ENCODE results near the gene EHD1. TPM values are rescaled to one million over a fixed set of nuclear protein-coding genes. Genes with fewer than 3 reads are reported as not detected.

The EHD1 gene
- total and polyA plus RNA-seq, 9 of the 15 experiments (the other 6 are each of a cell fraction or from before 2014, with no cell fraction given) = 0.46 to 65.0 (median 16.4) TPM

GRCh38 chr11:64923944-64924909 is 45.8 kb upstream of the EHD1 start, which contains the start of gene PPP2R5B (continued):
- TF ChIP-seq DMBX1 (CRISPR knock-in tag; IDR thresholded peaks at IDR 0.05; ENCODE audit: borderline replicate concordance) (0 out of 2 replicates have a peak, but pooled peaks have one; percentile 33), JUND (IDR thresholded peaks at IDR 0.05; ENCODE audit: borderline replicate concordance, low read depth, low read length) (peak; percentile 100), JUND (tag; IDR thresholded peaks at IDR 0.05; ENCODE audit: borderline replicate concordance, low read depth, low read length) (peak; percentile 100), DEAF1 (CRISPR knock-in tag; IDR thresholded peaks at IDR 0.05) (peak; percentile 22; the same call in 1 of the 2 replicates), HBP1 (CRISPR knock-in tag; IDR thresholded peaks at IDR 0.05) (0 out of 2 replicates have a peak, but pooled peaks have one; percentile 73), SUPT5H (IDR thresholded peaks at IDR 0.05) (0 out of 2 replicates have a peak, but pooled peaks have one; percentile 31), MEF2A (IDR thresholded peaks at IDR 0.05; ENCODE audit: control insufficient read depth, low read depth, low read length) (no peak), HDAC2 (IDR thresholded peaks at IDR 0.05) (peak; percentile 80), ZNF134 (CRISPR knock-in tag; conservative IDR thresholded peaks at IDR 0.05) (0 out of 2 replicates have a peak, but pooled peaks have one; percentile 34), ZBTB17 (CRISPR knock-in tag; IDR thresholded peaks at IDR 0.05) (peak; percentile 65; the same call in 1 of the 2 replicates), PHB2 (IDR thresholded peaks at IDR 0.05; ENCODE audit: low read depth) (0 out of 2 replicates have a peak, but pooled peaks have one; percentile 44), EP300 (IDR thresholded peaks at IDR 0.05; ENCODE audit: low read length) (peak; percentile 46), POLR2A (conservative IDR thresholded peaks at IDR 0.05) (peak; percentile 53), PTTG1 (tag; IDR thresholded peaks at IDR 0.05; ENCODE audit: low read depth) (no peak), CHD4 (IDR thresholded peaks at IDR 0.05; ENCODE audit: insufficient read depth, insufficient replicate concordance, low read depth, low read length, poor library complexity, severe bottlenecking) (peak; percentile 39), E2F3 (CRISPR knock-in tag; IDR thresholded peaks at IDR 0.05) (0 out of 2 replicates have a peak, but pooled peaks have one; percentile 9), TAF9B (IDR thresholded peaks at IDR 0.05; ENCODE audit: partially characterized antibody) (no peak), RNF219 (CRISPR knock-in tag; IDR thresholded peaks at IDR 0.05) (no peak), MLLT1 (IDR thresholded peaks at IDR 0.05) (peak in 1 of 2 experiments; percentile 71; a peak in 1 of 4 replicates), SIRT6 (IDR thresholded peaks at IDR 0.05; ENCODE audit: low read depth, low read length) (no peak), MAFF (IDR thresholded peaks at IDR 0.05; ENCODE audit: low read length) (peak; percentile 51; the same call in 1 of the 2 replicates)

Data from K562 (cell line).